Mesenchymal stem cell (in vitro differentiated cells and primary cell): ENCODE measurements around the gene BNC2.

ENCODE experiments used
- DNase-seq: peaks from one replicate; pipeline ENCODE4 v3.0.0-alpha.2; 2013
- H2AFZ ChIP-seq: one replicate; pipeline ENCODE4 v1.6.1; 2013; ENCODE audit warnings: low read depth, mild to moderate bottlenecking, control low read depth, inconsistent platforms, low read length, moderate library complexity
- H2AK5ac ChIP-seq: 2 replicates; pipeline ENCODE4 v1.6.1; 2013; ENCODE audit warnings: low read length, moderate library complexity, mild to moderate bottlenecking, inconsistent platforms; ENCODE audit not compliant: severe bottlenecking
- H2BK120ac ChIP-seq: one replicate; pipeline ENCODE4 v1.6.1; 2013; ENCODE audit warnings: low read depth, mild to moderate bottlenecking, inconsistent platforms, low read length, moderate library complexity
- H2BK12ac ChIP-seq, 2 experiments: one replicate each; pipeline ENCODE4 v1.6.1; 2013; ENCODE audit warnings: inconsistent platforms in 2 of 2, low read length in 2 of 2, mild to moderate bottlenecking in 2 of 2, moderate library complexity in 2 of 2, control low read depth in 1 of 2
- H2BK15ac ChIP-seq: one replicate; pipeline ENCODE4 v1.6.1; 2013; ENCODE audit warnings: mild to moderate bottlenecking, low read depth, inconsistent platforms; ENCODE audit not compliant: poor library complexity, severe bottlenecking
- H2BK5ac ChIP-seq: 2 replicates; pipeline ENCODE4 v1.6.1; 2013; ENCODE audit warnings: low read depth, mild to moderate bottlenecking, low read length, control low read depth, inconsistent platforms; ENCODE audit not compliant: poor library complexity, severe bottlenecking
- H3K14ac ChIP-seq, 2 experiments: one replicate each; pipeline ENCODE4 v1.6.1; 2013; ENCODE audit warnings: inconsistent platforms in 2 of 2, low read length in 2 of 2, control low read depth in 1 of 2, mild to moderate bottlenecking in 1 of 2, moderate library complexity in 1 of 2
- H3K18ac ChIP-seq, 2 experiments: one replicate each; pipeline ENCODE4 v1.6.1; 2013; ENCODE audit warnings: inconsistent platforms in 2 of 2, low read length in 2 of 2, control low read depth in 1 of 2, low read depth in 1 of 2, mild to moderate bottlenecking in 1 of 2
- H3K23ac ChIP-seq, 2 experiments: one replicate each; pipeline ENCODE4 v1.6.1; 2013; ENCODE audit warnings: inconsistent platforms in 2 of 2, low read length in 2 of 2, mild to moderate bottlenecking in 2 of 2, moderate library complexity in 2 of 2, control low read depth in 1 of 2
- H3K27ac ChIP-seq: 2 replicates; pipeline ENCODE4 v1.5.1; 2013; ENCODE audit warnings: mild to moderate bottlenecking, moderate library complexity, low read length, control low read depth, inconsistent platforms; ENCODE audit not compliant: poor library complexity, severe bottlenecking
- H3K27me3 ChIP-seq, 2 experiments: 2 replicates each; pipeline versions ENCODE4 v1.6.1 to v1.7.0; 2013; ENCODE audit warnings: low read length in 2 of 2, mild to moderate bottlenecking in 2 of 2, moderate library complexity in 2 of 2, control low read depth in 1 of 2, inconsistent platforms in 1 of 2; ENCODE audit not compliant: control insufficient read depth in 1 of 2, insufficient read depth in 1 of 2
- H3K36me3 ChIP-seq, 2 experiments: 2 replicates each; pipeline versions ENCODE4 v1.6.1 to v1.7.0; 2013; ENCODE audit warnings: low read length in 2 of 2, control low read depth in 1 of 2, inconsistent platforms in 1 of 2, low read depth in 1 of 2, mild to moderate bottlenecking in 1 of 2; ENCODE audit not compliant: insufficient read depth in 2 of 2, control insufficient read depth in 1 of 2
- H3K4ac ChIP-seq, 2 experiments: one replicate each; pipeline ENCODE4 v1.6.1; 2013; ENCODE audit warnings: inconsistent platforms in 2 of 2, low read length in 2 of 2, mild to moderate bottlenecking in 2 of 2, moderate library complexity in 2 of 2, control low read depth in 1 of 2, low read depth in 1 of 2
- H3K4me1 ChIP-seq: 2 replicates; pipeline ENCODE4 v1.6.1; 2013; ENCODE audit warnings: low read depth, low read length, control low read depth; ENCODE audit not compliant: control insufficient read depth, insufficient read depth
- H3K4me2 ChIP-seq: 2 replicates; pipeline ENCODE4 v1.6.1; 2013; ENCODE audit warnings: low read length, mild to moderate bottlenecking, inconsistent platforms; ENCODE audit not compliant: poor library complexity, severe bottlenecking
- H3K4me3 ChIP-seq, 2 experiments: 2 replicates each; pipeline versions ENCODE4 v1.5.1 to v1.7.0; 2013; ENCODE audit warnings: low read length in 2 of 2, mild to moderate bottlenecking in 2 of 2, control low read depth in 1 of 2, low read depth in 1 of 2; ENCODE audit not compliant: insufficient read depth in 1 of 2
- H3K79me1 ChIP-seq: replicated peaks from 2 replicates; pipeline ENCODE4 v1.6.1; 2013; ENCODE audit warnings: mild to moderate bottlenecking, control low read depth, low read length, inconsistent platforms; ENCODE audit not compliant: poor library complexity, severe bottlenecking
- H3K9ac ChIP-seq: 2 replicates; pipeline ENCODE4 v1.7.0; 2013; ENCODE audit warnings: mild to moderate bottlenecking, low read length, moderate library complexity
- H3K9me3 ChIP-seq: 2 replicates; pipeline ENCODE4 v1.7.0; 2013; ENCODE audit warnings: mild to moderate bottlenecking, low read length; ENCODE audit not compliant: control insufficient read depth
- H4K8ac ChIP-seq: one replicate; pipeline ENCODE4 v1.6.1; 2013; ENCODE audit warnings: inconsistent platforms, mild to moderate bottlenecking, low read length, moderate library complexity
- H4K91ac ChIP-seq: one replicate; pipeline ENCODE4 v1.6.1; 2013; ENCODE audit warnings: mild to moderate bottlenecking, low read length, inconsistent platforms
- WGBS: methylation state at CpG from one replicate; pipeline ENCODE4 v1.1.7; 2013; ENCODE audit warnings: mixed read lengths; 5-methylcytosine and 5-hydroxymethylcytosine counted together

Gene BNC2

DNA sequence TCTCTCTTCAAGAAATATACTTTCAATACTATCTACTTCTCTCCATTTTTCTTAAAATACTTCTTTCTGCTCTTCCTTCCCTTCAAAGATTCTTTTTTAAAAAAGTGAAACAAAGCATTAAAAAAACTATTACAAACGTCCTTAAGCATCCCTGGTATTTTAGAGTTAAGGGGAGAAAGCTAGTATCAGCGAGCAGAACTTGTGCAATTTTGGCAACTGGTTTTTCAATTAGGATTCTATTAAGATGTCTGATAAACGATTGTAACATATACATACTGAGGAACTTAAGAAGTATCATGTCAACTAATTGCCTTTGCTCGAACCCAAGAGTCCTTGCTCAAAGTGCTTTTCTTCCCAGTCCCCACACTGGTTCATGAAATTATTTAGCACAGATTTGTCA is 459.2 kb downstream of the BNC2 start:
- Histone ChIP-seq H3K14ac (no peak overlapping the region), H3K9ac (no peak overlapping the region), H2AK5ac (no peak overlapping the region), H3K4me2 (no peak overlapping the region), H4K8ac (no peak overlapping the region), H3K79me1 (peaks cover 2% of the 10 kb centered on the region), H4K91ac (no peak overlapping the region), H3K18ac (no peak overlapping the region), H3K23ac (no peak overlapping the region), H3K4me3 (no peak overlapping the region), H3K4ac (no peak overlapping the region), H2AFZ (no peak overlapping the region), H3K9me3 (no peaks in the 10 kb centered on the region), H2BK120ac (no peak overlapping the region), H2BK12ac (no peak overlapping the region), H3K36me3 (peaks cover 0 to 10% of the 10 kb centered on the region in 2 experiments), H3K27ac (no peak overlapping the region), H2BK15ac (no peak overlapping the region), H2BK5ac (no peak overlapping the region), H3K27me3 (no peaks in the 10 kb centered on the region), H3K4me1 (peaks cover 5% of the 10 kb centered on the region)
- WGBS = 90% methylated on average over 3 of the region's 4 CpGs
- DNase-seq = no peak

DNA sequence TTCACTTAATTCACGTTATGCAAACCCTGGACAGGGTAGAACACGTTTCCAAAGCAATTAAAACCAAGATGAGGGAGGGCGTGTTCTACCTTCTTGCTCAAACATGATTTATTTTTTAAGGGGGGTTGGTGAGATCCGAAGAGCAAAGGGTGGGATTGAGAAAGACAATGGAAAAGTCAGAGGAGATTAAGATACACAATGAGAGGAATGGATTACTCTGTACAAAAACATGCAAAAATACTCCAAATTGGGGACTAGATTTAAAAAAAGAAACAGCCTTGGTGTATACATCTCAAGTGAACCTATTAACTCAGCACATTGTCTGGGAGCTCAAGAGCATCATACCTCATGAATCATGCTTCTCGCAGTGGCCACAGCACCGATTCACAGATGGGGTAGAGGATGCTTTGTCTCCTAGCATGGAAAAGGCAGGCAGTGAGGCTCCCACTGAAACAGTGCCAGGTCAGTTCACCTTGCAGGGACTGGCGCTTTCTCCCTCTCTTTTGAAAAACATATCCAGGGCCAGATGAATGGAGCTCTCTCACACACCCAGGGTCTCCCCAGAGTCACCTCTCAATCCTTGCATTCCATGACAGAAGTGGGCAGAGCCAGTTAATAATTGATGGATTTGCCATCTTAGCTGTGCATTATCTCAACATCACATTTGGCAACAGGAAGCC is 459.7 kb downstream of the BNC2 start:
- H3K9ac ChIP-seq = no peak overlapping the region
- WGBS = 72% methylated on average over 6 of the region's 7 CpGs
- H3K27me3 ChIP-seq = no peaks in the 10 kb centered on the region

DNA sequence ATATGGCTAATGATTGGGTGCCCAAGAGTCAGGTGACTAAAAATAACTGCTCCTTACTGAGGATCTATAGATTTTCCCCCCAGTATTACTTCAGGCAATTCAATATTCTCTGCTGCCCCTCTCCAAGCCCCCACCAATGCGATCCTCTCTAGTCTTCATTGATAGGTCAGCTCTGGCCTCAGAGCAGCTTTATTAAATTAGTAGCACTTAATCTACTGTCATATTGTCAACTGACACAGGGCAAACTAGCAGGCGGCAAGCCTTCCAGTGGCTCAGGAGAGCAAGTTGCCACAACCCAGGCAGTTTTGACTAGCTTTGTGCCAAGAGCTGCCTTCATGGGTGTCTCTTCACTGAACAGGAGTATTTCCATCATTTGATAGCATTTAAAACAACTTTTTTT is 462.9 kb downstream of the BNC2 start:
- Histone ChIP-seq H3K23ac (no peak overlapping the region), H3K4me2 (no peak overlapping the region), H2BK12ac (no peak overlapping the region), H3K4me3 (no peak overlapping the region), H2AFZ (no peak overlapping the region), H3K18ac (no peak overlapping the region), H3K14ac (no peak overlapping the region), H2BK5ac (no peak overlapping the region), H3K36me3 (peaks cover 0 to 8% of the 10 kb centered on the region in 2 experiments), H2BK15ac (no peak overlapping the region), H3K79me1 (no peaks in the 10 kb centered on the region), H3K27ac (no peak overlapping the region), H3K9me3 (no peaks in the 10 kb centered on the region), H3K27me3 (no peaks in the 10 kb centered on the region), H3K4ac (no peak overlapping the region), H3K4me1 (peaks cover 5% of the 10 kb centered on the region), H4K91ac (no peak overlapping the region), H3K9ac (no peak overlapping the region), H2AK5ac (no peak overlapping the region), H2BK120ac (no peak overlapping the region), H4K8ac (no peak overlapping the region)
- WGBS = 98% methylated on average over 2 of the region's 2 CpGs
- DNase-seq = no peak

More for the DNA sequence above, 459.7 kb downstream of the BNC2 start:
- Histone ChIP-seq H3K4me3 (no peak overlapping the region), H3K36me3 (peaks cover 0 to 10% of the 10 kb centered on the region in 2 experiments), H3K27ac (peak overlapping the region; percentile 44), H2BK120ac (no peak overlapping the region), H3K9me3 (no peaks in the 10 kb centered on the region), H2AK5ac (peak overlapping the region; percentile 57), H2BK15ac (no peak overlapping the region), H3K4me2 (no peak overlapping the region), H3K23ac (no peak overlapping the region), H2BK12ac (peak overlapping the region in 1 of 2 experiments; percentile 54), H4K8ac (no peak overlapping the region), H3K4me1 (peaks cover 5% of the 10 kb centered on the region), H2BK5ac (no peak overlapping the region), H3K4ac (no peak overlapping the region), H3K79me1 (peaks cover 2% of the 10 kb centered on the region), H2AFZ (no peak overlapping the region), H4K91ac (no peak overlapping the region), H3K14ac (peak overlapping the region in 1 of 2 experiments; percentile 90), H3K18ac (no peak overlapping the region)
- DNase-seq = peak; percentile 31

DNA sequence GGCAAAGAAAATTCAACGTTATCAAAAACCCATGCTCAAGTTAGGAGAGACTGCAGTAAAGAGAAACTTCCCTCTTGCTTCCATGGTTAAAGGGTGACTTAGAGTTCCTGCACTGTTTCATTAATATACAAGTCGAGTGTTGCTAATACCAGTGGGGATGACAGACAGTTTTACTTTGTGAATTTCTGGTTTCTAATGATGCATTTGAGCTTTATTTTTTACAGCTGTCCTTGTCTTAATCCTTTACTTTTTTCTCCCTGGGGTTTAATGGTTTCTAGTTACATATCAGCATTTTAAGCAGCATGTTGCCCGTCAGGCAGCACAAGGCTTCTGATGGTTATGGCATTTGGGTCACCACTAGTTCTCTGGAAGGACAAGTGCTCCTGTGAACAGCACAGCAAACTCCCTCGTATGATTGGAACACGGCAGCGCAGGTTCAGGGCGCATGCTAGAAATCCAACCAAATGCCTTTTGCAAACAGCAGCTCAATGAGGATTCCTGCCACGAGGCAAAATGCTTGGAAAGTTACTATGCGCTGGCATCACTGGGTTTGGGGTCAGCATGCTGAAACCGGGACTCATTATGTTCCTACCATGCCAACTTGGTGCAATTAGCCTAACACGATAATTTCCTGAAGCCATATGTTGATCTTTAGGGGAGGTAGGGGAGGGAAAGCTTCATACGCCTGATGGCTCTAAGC is 463.8 kb downstream of the BNC2 start:
- H3K4me1 ChIP-seq = peaks cover 5% of the 10 kb centered on the region
- no peak overlapping the region for H4K91ac ChIP-seq
- H3K36me3 ChIP-seq = no peaks in the 10 kb centered on the region
- H2BK12ac ChIP-seq = peak overlapping the region in 1 of 2 experiments; percentile 1
- H2BK120ac ChIP-seq = no peak overlapping the region
- no peaks in the 10 kb centered on the region for H3K9me3 ChIP-seq
- no peak for DNase-seq
- no peak overlapping the region for H3K4ac ChIP-seq
- H2BK5ac ChIP-seq = no peak overlapping the region
- H3K14ac ChIP-seq = peak overlapping the region in 1 of 2 experiments; percentile 26
- H2AK5ac ChIP-seq = no peak overlapping the region
- H3K9ac ChIP-seq = no peak overlapping the region
- peak overlapping the region in 1 of 2 experiments; percentile 34 for H3K23ac ChIP-seq
- H4K8ac ChIP-seq = no peak overlapping the region
- no peak overlapping the region for H3K4me3 ChIP-seq
- no peak overlapping the region for H3K27ac ChIP-seq
- 97% methylated on average over 12 of the region's 12 CpGs for WGBS
- H3K18ac ChIP-seq = no peak overlapping the region
- no peak overlapping the region for H3K4me2 ChIP-seq
- H3K27me3 ChIP-seq = no peaks in the 10 kb centered on the region
- H2AFZ ChIP-seq = no peak overlapping the region
- H2BK15ac ChIP-seq = no peak overlapping the region
- no peaks in the 10 kb centered on the region for H3K79me1 ChIP-seq
